Measurements from ENCODE around the gene AARS2. TPM values are rescaled to one million over a fixed set of nuclear protein-coding genes. Genes with fewer than 3 reads are reported as not detected.
A peak's percentile ranks its signal among the peaks of the same experiment; 100 is the strongest.

The AARS2 gene
- total RNA-seq, 1 experiment from 2014 or later = 21.7 TPM

- Histone ChIP-seq H3K9me3 (ENCODE audit: control insufficient read depth, low read depth, low read length) (no peaks in the 10 kb centered on the region), H3K4me2 (ENCODE audit: insufficient read depth, insufficient read length, low read length) (no peak overlapping the region), H4K20me1 (ENCODE audit: control insufficient read depth, insufficient read depth, insufficient read length) (no peaks in the 10 kb centered on the region), H3K18ac (ENCODE audit: insufficient read length, low read depth, low read length) (no peak overlapping the region), H2BK120ac (ENCODE audit: low read depth, low read length, poor library complexity, severe bottlenecking) (no peak overlapping the region), H4K8ac (replicated peaks; ENCODE audit: insufficient read length, low read depth, low read length) (no peak overlapping the region), H3K23me2 (ENCODE audit: insufficient read length, low read depth, low read length, poor library complexity, severe bottlenecking) (peaks cover 12% of the 10 kb centered on the region), H2AFZ (ENCODE audit: low read length) (no peak overlapping the region), H2BK5ac (ENCODE audit: insufficient read length, low read length) (no peak overlapping the region), H3K14ac (ENCODE audit: insufficient read depth, low read length) (no peak overlapping the region), H2BK12ac (ENCODE audit: insufficient read length, low read depth, low read length) (no peak overlapping the region), H3K4ac (ENCODE audit: low read depth, low read length) (no peak overlapping the region), H4K91ac (ENCODE audit: insufficient read length, low read depth, low read length) (no peak overlapping the region), H3K27ac (ENCODE audit: insufficient read length, low read depth, low read length) (no peak overlapping the region), H3K9ac (ENCODE audit: extremely low read depth, insufficient read length, low read length) (no peak overlapping the region), H3K79me2 (ENCODE audit: insufficient read depth, low read length) (peaks cover 27% of the 10 kb centered on the region), H3K23ac (ENCODE audit: insufficient read length, low read depth, low read length) (no peak overlapping the region), H2BK15ac (ENCODE audit: low read depth, low read length) (no peak overlapping the region), H3K27me3 (ENCODE audit: insufficient read depth, low read length) (no peaks in the 10 kb centered on the region), H4K5ac (ENCODE audit: insufficient read length, low read depth, low read length) (no peak overlapping the region), H2AK5ac (ENCODE audit: insufficient read length, low read length) (no peak overlapping the region), H3T11ph (ENCODE audit: low read length) (no peak overlapping the region), H3K79me1 (ENCODE audit: insufficient read depth, low read depth, low read length, poor library complexity, severe bottlenecking) (no peaks in the 10 kb centered on the region), H3K4me1 (ENCODE audit: insufficient read depth, low read length) (peaks cover 5% of the 10 kb centered on the region; the same call in 1 of the 2 replicates), H2BK20ac (ENCODE audit: low read depth, low read length, poor library complexity, severe bottlenecking) (no peak overlapping the region), H3K56ac (ENCODE audit: insufficient read length, low read depth, low read length) (no peak overlapping the region)
- Mint-ChIP-seq H3K36me3 (ENCODE audit: insufficient read depth in 1 of 3, low read depth in 3 of 3) (peaks cover 67 to 93% (median 88%) of the 10 kb centered on the region in 3 experiments), H3K4me3 (peak overlapping the region; percentile 16 to 43; a peak in 4 of 5 replicates), H3K4me1 (peaks cover 53 to 55% of the 10 kb centered on the region in 2 experiments), H3K27ac (peak overlapping the region in 2 of 3 experiments; percentile 85 to 93; a peak in 4 of 7 replicates), H3K27me3 (ENCODE audit: low read depth) (peaks cover 11% of the 10 kb centered on the region), H3K9me3 (peaks cover 3% of the 10 kb centered on the region in 2 experiments; a peak in 3 of 5 replicates)
- no CpG with 5 or more reads among the region's 14 CpGs for WGBS (ENCODE audit: extremely low coverage, insufficient read length, low lambda C conversion rate)
- no peak for TF ChIP-seq CTCF (conservative IDR thresholded peaks at IDR 0.05)
- DNase-seq = no peak
Measured at GRCh38 chr6:44251576-44252524, 61.3 kb downstream of the AARS2 start.

All from H9 (cell line).